ENCODE results near the gene ASCL2. TPM values are rescaled to one million over a fixed set of nuclear protein-coding genes. Genes with fewer than 3 reads are reported as not detected.

Gene ASCL2
- total RNA-seq, 1 experiment from 2014 or later, result 0.35 TPM

- Histone ChIP-seq H2BK20ac (ENCODE audit: low read depth, low read length, poor library complexity, severe bottlenecking) (no peak overlapping the region), H2BK5ac (ENCODE audit: insufficient read length, low read length) (no peak overlapping the region), H4K5ac (ENCODE audit: insufficient read length, low read depth, low read length) (no peak overlapping the region), H3K4me2 (ENCODE audit: insufficient read depth, insufficient read length, low read length) (no peak overlapping the region), H3K79me2 (ENCODE audit: insufficient read depth, low read length) (no peaks in the 10 kb centered on the region), H3K27me3 (ENCODE audit: insufficient read depth, low read length) (no peaks in the 10 kb centered on the region; the same call in 1 of the 2 replicates), H3K56ac (ENCODE audit: insufficient read length, low read depth, low read length) (no peak overlapping the region), H2AK5ac (ENCODE audit: insufficient read length, low read length) (no peak overlapping the region), H3T11ph (ENCODE audit: low read length) (no peak overlapping the region), H3K9ac (ENCODE audit: extremely low read depth, insufficient read length, low read length) (no peak overlapping the region), H3K18ac (ENCODE audit: insufficient read length, low read depth, low read length) (no peak overlapping the region), H3K27ac (ENCODE audit: insufficient read length, low read depth, low read length) (no peak overlapping the region), H4K8ac (replicated peaks; ENCODE audit: insufficient read length, low read depth, low read length) (no peak overlapping the region), H4K91ac (ENCODE audit: insufficient read length, low read depth, low read length) (no peak overlapping the region), H2AFZ (ENCODE audit: low read length) (no peak overlapping the region), H2BK120ac (ENCODE audit: low read depth, low read length, poor library complexity, severe bottlenecking) (no peak overlapping the region), H3K23me2 (ENCODE audit: insufficient read length, low read depth, low read length, poor library complexity, severe bottlenecking) (no peaks in the 10 kb centered on the region), H3K9me3 (ENCODE audit: control insufficient read depth, low read depth, low read length) (no peaks in the 10 kb centered on the region), H2BK12ac (ENCODE audit: insufficient read length, low read depth, low read length) (no peak overlapping the region), H3K14ac (ENCODE audit: insufficient read depth, low read length) (no peak overlapping the region), H3K79me1 (ENCODE audit: insufficient read depth, low read depth, low read length, poor library complexity, severe bottlenecking) (no peaks in the 10 kb centered on the region), H3K23ac (ENCODE audit: insufficient read length, low read depth, low read length) (no peak overlapping the region), H4K20me1 (ENCODE audit: control insufficient read depth, insufficient read depth, insufficient read length) (no peaks in the 10 kb centered on the region), H3K4ac (ENCODE audit: low read depth, low read length) (no peak overlapping the region), H3K4me1 (ENCODE audit: insufficient read depth, low read length) (no peaks in the 10 kb centered on the region), H2BK15ac (ENCODE audit: low read depth, low read length) (no peak overlapping the region)
- no peak for DNase-seq
- no CpG with 5 or more reads among the region's 10 CpGs for WGBS (ENCODE audit: extremely low coverage, insufficient read length, low lambda C conversion rate)
- TF ChIP-seq, protein P1, sequence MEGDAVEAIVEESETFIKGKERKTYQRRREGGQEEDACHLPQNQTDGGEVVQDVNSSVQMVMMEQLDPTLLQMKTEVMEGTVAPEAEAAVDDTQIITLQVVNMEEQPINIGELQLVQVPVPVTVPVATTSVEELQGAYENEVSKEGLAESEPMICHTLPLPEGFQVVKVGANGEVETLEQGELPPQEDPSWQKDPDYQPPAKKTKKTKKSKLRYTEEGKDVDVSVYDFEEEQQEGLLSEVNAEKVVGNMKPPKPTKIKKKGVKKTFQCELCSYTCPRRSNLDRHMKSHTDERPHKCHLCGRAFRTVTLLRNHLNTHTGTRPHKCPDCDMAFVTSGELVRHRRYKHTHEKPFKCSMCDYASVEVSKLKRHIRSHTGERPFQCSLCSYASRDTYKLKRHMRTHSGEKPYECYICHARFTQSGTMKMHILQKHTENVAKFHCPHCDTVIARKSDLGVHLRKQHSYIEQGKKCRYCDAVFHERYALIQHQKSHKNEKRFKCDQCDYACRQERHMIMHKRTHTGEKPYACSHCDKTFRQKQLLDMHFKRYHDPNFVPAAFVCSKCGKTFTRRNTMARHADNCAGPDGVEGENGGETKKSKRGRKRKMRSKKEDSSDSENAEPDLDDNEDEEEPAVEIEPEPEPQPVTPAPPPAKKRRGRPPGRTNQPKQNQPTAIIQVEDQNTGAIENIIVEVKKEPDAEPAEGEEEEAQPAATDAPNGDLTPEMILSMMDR (conservative IDR thresholded peaks at IDR 0.05), result no peak
- Mint-ChIP-seq H3K9me3 (no peaks in the 10 kb centered on the region; a peak in 2 of 5 replicates), H3K4me1 (peaks cover 0 to 10% of the 10 kb centered on the region in 2 experiments; a peak in 3 of 4 replicates), H3K4me3 (no peak overlapping the region), H3K27me3 (ENCODE audit: low read depth) (peaks cover 81% of the 10 kb centered on the region), H3K36me3 (ENCODE audit: insufficient read depth in 1 of 3, low read depth in 3 of 3) (no peaks in the 10 kb centered on the region), H3K27ac (peak overlapping the region in 2 of 3 experiments; percentile 8 to 58; a peak in 1 of 7 replicates)
These were observed 19.5 kb upstream of the ASCL2 start for GRCh38 chr11:2289859-2290258.

Data from H9 (cell line).